Activated CD4-positive, alpha-beta T cell treated with anti-CD3 and anti-CD28 coated beads, Interleukin-2, amount 50 U/mL, for 48 hours (primary cell): ENCODE measurements around the gene SMURF2.
A peak's percentile ranks its signal among the peaks of the same experiment; 100 is the strongest.
"Not testable (repeated sequence)": the region's sequence is repeated elsewhere in the genome, so short reads cannot be mapped to it uniquely, and the experiment has no call there.

ENCODE experiments used
- DNase-seq, 2 experiments: peaks; one replicate each; pipeline ENCODE4 v3.0.0-alpha.2; 2020

The SMURF2 gene

DNA sequence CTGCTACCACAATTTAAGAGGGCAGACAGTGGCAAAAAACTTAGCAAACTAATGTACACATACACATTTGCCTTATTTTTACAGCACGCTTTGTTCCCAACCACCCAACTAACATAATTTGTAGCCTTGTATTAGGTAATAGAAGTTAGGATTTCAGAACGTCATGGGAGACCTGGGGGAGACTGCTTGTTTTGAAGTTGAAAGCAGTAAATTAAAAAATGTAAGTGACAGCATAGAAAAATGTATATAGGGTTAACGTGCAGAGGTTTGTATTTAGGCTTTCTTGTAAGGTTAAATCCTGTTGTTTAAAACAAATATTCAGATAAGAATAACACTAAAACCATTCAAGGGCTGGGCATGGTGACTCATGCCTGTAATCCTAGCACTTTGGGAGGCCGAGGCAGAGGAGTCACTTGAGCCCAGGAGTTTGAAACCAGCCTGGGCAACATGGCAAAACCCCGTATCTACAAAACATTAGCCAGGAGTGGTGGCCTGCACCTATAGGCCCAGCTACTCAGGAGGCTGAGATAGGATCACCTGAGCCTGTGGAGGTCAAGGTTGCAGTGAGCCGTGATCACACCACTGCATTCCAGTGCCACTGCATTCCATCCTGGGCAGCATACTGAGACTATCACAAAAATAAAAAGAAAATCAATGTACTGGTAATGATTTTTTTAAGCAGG lies 2.3 kb upstream of the SMURF2 start:
- not testable (repeated sequence) for DNase-seq

DNA sequence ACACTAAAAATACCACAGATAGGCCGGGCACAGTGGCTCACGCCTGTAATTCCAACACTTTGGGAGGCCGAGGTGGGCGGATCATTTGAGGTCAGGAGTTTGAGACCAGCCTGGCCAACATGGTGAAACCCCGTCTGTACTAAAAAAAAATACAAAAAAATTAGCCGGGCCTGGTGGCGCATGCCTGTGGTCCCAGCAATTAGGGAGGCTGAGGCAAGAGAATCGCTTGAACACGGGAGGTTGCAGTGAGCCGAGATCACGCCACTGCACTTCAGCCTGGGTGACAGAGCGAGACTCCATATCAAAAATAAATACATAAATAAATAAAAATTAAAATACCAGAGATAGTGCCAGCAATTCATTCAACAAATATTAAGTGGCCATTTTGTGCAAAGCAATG lies 1.7 kb upstream of the SMURF2 start:
- not testable (repeated sequence) for DNase-seq

DNA sequence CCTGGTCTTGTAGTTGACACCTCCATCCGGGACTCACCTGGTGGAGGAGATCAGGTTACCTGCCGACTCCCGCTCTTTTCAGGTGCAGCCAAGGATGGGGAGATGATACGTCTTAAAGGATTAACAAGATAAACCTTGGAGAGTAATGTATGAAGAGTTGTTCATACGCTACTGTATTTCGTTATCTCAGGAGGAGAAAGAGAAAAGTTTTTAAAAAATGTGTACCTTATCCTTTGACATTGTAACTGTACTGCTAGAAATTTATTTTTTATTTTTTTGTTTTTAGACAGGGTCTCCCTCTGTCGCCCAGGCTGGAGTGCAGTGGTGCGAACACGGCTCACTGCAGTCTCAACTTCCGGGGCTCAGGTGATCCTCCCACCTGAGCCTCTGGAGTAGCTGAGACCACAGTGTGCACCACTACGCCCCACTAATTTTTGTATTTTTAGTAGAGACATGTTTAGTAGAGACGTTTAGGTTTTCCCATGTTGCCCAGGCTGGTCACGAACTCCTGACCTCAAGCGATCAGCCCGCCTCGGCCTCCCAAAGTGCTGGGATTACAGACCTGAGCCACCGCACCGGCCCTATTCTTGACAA lies 764 bp upstream of the SMURF2 start:
- DNase-seq, result no peak

DNA sequence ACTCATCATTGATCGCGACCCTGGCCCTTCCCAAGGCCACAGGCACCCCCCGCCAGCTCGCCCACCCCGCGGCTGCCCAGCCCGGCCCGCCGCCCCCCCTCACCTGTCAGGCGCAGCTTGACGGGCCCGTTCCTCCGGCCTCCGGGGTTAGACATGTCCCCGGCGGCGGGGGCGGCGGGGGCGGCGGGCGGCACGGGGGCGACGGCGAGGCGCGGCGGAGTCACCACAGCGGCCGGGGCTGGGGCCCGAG lies 456 bp downstream of the SMURF2 start:
- no peak for DNase-seq

DNA sequence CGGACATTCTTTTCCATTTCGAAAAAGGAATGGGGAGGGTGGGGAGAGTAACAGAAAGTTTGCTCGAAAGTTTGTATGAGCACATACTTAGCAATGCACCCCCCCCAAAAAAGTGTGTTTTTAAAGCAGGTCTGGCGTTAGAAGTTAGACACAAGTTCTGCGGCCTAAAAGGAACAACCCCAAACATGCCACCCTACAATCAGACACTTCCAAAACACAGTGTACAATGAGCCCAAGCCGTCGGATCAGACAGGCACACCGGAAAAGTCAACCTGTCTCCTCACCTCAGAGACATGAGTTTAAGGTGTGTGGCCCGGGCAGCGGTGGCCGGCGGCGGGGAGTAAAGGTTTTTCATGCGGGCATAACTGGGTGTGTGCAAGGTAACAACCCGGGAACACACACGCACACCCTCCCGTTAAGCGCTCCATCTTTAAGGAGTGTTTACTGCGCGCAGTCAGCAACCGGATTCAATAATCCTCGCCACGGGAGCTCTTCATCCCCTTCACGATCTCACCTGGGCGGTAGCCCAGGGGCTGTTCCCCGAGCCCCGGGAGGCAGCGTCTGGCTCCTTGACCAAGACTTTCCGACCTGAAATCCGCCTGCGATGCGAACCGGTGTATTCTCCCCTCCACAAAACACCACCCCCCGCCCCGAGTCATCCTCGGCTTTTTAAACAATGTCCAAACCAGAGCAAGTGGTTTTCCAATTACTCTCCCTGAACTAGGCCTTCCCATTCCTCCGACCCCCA lies 955 bp downstream of the SMURF2 start:
- peak; percentile 32 to 54 for DNase-seq

DNA sequence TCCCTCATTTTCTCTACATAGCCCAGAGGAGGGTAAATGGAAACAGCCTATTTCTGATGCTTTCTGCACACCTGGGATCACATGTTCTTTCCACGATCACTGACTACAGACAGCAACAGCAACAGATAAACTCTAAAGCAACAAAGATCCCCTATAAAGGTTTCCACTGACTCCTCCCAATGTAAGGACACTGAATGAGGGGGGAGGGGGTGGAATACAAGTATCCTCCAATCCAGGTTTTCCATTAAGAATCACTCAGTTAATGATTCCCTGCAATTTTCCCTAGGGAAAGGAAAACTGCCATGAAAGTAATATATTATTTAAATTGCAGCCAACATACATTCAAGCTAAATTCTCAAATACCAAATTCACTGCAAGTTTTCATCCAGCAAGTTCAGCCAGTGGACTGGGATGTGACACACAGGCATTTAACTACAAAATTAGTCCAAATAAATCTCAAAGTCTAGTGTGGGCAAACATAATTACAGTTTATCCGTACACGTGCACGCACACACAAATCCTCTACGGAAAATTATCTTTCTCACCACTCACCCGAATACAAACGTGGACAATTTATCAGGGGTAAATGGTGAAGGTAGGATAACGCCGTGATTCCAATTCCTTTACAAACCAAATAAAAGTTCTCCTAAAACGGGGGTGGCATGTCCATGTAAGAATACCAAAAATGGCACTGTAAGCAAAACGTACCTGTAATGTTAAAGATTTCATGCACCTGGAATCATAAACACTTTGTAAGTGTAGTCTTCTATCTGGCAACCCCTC lies 1.7 kb downstream of the SMURF2 start:
- not testable (repeated sequence) for DNase-seq

DNA sequence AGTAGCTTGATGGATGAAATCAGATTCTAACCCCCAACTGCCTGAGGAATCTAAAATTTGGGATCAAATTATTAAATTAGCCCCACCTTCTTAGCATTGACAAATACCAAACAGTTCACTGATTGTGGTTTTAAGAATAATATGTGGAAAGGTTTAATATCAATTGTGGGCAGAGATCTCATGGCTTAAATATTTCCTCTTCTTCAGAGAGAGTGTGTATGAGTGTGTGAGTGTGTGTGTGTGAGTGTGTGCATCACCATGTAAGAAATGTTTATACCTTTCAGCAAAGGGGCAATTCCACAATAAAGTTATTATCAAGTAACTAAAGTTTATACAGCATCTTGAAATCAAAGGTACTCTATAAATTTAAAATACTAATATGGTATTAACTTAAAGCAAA lies 3.2 kb downstream of the SMURF2 start:
- no peak for DNase-seq

DNA sequence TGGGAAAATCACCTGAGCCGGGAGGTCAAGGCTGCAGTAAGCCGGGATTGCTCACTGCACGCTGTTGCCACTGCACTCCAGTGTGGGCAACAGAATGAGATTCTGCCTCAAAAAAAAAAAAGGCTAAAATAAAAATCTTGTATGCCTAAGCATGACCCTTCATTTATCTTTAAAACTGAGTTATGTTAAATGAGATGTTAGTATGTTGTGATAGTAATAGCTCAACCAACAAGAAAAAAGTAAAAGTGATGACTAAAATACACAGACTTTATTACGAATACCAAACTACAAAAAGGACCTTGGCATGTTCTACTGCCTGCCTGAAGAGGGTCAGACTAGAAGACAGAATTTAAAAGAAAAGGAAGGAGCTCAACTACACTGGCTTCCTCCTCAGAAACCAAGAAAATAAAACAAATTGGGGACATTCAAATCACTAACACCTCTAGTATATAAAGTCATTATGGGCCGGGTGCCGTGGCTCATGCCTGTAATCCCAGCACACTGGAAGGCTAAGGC lies 4.4 kb downstream of the SMURF2 start:
- DNase-seq, result no peak

DNA sequence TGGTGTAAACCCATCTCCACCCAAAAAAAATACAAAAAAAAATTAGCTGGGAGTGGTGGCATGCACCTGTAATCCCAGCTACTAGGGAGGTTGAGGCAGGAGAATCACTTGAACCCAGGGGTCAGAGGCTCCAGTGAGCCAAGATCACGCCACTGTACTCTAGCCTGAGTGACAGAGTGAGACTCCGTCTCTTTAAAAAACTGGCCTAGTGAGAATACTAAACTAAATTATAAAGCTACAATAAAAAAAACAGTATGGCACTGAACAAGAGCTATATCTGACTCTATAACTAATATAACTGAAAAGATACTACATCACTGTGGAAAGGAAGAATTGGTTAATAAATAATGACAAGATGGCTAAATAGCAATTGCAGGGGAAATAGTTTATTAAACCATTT lies 6.4 kb downstream of the SMURF2 start:
- DNase-seq, result no peak

DNA sequence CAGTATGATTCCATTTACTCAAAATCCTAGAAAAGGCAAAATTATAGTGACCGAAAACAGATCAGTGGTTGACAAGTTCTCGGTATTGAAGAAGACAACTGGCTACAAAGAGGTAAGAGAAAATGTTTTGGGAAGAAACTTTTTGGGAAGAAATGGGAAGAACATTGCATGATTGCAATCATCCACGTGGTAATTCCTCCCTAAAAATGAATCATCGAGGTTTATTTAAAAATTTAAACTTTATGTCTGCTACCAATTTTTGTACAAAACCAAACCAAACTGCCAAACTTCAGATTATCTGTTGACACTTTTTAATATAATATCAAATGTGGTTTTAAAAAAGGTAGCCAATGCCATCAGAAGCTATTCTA lies 8.1 kb downstream of the SMURF2 start:
- DNase-seq, result no peak

DNA sequence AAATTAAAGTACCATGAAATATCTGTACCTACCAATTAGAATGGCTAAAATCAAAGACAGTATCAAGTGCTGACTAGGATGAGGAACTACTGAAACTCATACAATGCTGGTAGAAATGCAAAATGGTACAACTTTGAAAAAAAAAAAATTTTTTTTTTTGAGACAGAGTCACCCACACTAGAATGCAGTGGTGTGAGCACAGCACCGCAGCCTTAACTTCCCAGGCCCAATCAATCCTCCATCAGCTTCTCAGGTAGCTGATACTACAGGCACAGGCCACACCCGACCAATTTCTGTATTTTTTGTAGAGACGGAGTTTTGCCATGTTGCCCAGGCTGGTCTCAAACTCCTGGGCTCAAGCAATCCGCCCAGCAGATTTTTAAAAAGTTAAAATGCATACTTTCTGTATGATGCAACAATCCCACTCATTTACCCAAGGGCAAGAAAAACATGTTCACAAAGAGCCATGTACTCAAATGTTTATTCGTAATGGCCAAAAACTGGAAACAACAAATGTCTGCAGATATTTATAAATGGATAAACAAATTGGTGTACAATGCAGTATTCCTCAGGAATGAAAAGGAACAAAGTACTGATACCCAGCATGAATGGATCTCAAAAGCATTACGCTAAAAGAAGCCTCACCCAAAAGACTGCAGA lies 8.7 kb downstream of the SMURF2 start:
- DNase-seq, result no peak

DNA sequence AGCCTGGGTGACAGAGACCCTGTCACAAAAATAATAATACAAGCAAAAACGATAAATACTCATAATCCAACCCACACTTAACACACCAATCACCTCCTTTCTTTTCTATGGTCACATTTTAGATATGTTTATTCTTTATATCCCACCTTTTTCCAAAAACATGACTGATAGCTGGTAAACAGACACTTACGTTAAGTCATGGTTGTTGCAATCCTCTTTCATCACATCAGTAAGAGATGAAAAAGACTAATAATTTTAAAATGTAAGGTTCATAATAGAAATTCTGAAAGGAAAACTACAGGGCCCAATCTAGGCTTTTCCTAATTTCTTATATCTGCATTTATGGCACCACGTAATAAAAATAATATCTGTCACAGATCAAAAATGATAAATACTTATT lies 10.2 kb downstream of the SMURF2 start:
- no peak for DNase-seq

DNA sequence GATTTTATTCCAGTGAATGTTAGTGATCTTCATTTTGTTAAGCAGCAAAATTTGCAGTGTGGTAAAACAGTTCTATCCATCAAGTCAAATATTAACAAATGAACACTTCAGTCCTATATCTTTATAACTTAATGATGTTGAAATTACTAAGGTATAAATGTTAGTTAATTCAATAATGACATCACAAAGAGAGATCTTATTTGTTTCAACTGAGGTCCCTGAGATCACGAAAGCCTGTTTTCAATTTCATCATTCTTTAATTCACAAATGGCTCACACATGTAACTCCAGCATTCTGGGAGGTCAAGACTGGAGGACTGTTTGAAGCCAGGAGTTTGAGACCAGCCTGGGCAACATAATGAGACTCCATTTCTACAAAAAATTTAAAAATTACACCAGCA lies 13.9 kb downstream of the SMURF2 start:
- DNase-seq, result no peak

DNA sequence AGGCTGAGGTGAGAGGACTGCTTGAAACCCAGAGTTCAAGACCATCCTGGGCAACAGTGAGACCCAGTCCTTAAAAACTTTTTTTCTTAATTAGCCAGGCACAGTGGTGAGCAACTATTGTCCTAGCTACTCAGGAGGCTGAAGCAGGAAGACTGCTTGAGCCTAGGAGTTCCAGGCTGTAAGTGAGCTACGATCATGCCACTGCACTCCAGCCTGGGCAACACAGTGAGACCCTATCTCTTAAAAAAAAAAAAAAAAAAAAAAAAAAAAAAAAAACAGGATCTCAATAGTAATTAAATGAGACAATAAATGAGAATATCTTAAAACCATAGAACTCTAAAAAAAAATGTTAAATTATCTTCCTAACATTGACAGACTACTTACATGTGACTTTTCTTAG lies 14.3 kb downstream of the SMURF2 start:
- no peak for DNase-seq

DNA sequence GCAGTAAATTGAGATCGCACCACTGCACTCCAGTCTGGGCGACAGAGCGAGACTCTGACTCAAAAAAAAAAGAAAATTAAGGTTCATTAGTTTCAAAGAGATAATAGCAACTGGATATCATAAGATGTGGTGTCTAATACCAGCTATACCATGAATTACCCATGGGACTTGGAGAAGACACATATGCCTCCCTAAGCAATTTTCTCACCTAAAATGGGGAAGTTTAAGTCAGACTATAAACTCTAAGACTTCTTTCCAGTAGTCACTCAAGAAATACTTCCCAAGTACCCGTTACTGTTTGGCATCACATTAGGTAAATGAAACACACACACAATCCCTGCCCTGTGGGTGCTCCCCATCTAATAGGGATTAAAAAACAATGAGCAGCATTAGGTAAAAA lies 22.6 kb downstream of the SMURF2 start:
- no peak for DNase-seq

DNA sequence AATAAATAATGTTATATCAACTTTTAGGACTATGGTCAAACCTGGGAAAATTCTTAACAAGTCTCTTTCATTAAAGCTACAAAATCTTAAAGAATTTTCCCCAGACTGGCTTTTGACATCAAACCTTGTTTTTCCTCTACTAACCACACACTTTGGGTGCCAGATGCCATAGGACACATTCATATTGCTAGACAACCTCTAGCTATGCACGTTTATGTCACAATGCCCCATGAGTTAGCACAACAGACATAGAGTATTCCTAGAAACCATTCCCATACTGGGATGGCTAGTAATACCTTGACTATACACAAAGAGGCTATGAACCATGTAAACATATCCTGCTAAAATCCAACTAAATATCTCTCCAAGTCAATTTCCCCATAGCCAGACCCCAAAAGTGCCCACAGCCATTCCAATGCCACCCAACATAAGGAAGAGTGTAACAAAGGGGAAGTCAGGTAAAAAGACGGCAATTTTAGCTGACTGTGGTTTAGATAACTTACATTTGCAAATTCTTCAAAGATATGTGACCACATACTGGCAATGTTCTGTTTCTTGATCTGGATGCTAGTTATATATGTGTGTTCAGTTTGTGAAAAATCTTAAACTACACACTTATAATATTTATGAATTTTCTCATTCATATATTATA lies 23.4 kb downstream of the SMURF2 start:
- DNase-seq, result no peak

DNA sequence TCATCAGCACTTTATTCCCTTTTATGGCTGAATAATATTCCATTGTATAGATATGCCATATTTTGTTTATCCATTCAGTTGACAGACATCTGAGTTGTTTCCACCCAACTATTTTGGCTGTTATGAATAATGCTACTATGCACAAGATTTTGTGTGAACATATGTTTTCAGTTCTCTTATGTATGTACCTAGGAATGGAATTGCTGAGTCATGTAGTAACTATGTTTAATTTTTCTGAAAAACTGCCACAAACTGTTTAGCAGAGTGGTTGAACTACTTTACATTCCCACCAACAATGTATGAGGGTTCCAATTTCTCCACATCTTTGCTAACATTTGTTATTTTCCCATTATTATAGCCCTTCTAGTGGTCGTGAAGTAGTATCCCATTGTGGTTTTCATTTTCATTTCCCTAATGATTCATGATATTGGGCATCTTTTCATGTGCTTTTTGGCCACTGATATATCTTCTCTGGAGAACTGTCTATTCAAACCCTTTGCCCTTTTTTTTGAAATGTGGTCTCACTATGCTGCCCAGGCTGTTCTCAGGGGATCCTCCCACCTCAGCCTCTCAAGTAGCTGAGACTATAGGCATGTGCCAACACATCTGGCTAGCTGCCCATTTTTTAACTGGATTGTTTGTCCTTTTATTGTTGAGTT lies 26.3 kb downstream of the SMURF2 start:
- DNase-seq, result peak in 1 of 2 experiments; percentile 20

DNA sequence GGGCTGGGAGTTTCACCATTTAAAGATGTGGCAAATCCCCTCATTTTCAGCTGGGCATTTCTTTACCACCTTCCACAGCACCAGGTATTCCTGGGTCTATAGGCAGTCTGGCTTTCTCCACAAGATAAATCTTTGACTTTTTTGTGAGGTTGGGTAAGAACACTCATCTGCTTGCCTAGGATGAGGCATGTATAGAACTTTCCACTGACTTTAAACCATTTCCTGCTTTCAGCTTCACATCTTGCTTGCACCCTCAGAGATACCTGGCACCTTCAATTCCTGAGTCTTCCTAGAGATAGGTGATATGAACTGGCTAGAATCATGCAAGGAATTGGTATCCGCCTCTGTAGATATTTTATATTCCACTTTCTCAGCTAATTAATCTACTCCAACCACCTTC lies 27.9 kb downstream of the SMURF2 start:
- DNase-seq, result no peak

DNA sequence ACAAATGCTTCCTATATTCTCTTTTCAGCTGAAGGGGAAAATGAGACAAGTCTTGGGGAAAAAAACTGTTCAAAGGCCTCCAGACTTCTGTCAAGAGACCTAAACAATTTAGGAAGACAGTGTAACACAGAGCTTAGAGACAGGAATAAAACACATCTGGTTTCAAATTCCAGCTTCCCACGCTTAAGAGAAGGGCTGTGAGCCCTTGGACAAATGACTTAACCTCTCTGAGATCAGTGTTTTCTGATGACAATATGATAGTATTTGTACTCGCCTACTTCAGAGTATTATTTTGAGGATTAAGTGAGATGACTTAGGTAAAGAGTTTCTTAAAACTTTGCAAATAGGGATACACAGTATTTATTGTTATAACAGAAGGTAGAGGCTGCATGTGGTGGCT lies 29.5 kb downstream of the SMURF2 start:
- no peak for DNase-seq

DNA sequence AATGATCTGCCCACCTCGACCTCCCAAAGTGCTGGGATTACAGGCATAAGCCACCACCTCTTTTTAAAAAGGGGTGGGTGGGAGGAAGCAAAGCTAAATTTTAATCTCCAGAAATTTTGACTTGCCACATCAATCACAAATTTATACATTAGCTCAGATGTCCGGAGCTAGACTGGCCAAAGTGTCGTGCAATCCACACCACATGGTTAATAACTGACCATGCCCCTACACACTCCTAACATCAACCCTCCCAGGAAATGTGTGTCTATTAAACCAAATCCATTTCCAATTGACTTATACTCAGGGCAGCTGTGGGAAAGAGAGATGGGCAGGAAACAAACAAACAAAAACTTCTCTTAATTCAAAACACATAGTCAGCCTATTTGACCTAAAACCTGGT lies 29.9 kb downstream of the SMURF2 start:
- DNase-seq, result no peak

DNA sequence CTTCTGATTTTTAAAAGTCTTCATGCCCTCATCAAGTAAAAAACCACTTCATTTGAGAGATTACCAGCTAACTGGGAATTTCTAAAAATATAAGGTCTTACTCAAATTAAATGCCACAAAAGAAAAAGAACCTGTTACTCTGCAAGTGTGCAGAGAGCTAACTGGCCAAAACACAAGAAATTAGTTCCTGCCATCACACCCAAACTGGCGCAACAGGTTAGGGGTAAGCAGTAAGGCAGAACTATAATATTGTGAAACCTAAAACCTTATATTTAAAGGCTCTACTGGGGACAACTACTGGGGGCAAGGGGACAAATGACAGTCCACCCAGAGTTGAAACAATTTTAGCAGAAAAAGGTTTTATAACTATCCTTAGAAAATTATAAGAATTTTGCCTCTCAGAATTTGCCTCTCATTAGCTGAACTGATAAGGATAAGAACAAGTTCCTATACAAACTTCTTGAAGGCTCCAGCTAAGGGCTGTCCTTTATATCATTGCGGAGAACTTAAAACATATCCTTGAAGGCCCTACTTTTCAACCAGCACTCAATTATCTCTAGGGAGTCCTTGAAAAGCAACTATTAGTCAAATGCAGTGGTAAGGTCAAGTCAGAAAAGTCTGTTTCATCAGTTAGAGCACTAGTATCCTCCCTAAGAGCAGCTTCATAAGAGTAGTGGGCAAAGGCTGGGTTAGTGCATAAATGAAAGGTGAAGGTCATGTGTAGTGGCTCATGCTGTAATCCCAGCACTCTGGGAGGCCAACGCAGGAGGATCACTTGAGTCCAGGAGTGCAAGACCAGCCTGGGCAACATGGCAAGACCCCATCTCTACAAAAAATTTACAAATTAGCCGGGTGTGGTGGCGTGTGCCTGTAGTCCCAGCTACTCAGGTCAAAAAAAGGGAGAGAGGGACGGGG lies 31.5 kb downstream of the SMURF2 start:
- no peak for DNase-seq
